ENCODE results near the gene OR7G1.
"Not testable (repeated sequence)": the region's sequence is repeated elsewhere in the genome, so short reads cannot be mapped to it uniquely, and the experiment has no call there.

OR7G1 gene

GRCh38 chr19:9075064-9075949, 40.3 kb downstream of the OR7G1 start:
- peak; percentile 86 for DNase-seq

GRCh38 chr19:9073806-9074205, 41.8 kb downstream of the OR7G1 start:
- no peak for DNase-seq

GRCh38 chr19:9071720-9072119, 43.8 kb downstream of the OR7G1 start:
- not testable (repeated sequence) for DNase-seq

- DNase-seq = peak; percentile 37
These were observed 45.5 kb downstream of the OR7G1 start for GRCh38 chr19:9070066-9070465.

- no peak for DNase-seq
These were observed 50.0 kb downstream of the OR7G1 start for GRCh38 chr19:9065457-9066014.

All from eye (tissue), 1 donor.